Sigmoid colon (tissue), 4 donors: ENCODE results near the gene PADI1.

Source experiments
- CTCF ChIP-seq, 4 experiments: fragments of 450-650 bp in 3 of 4; fragments of 200-600 bp in 1 of 4; IDR thresholded peaks; one replicate each; pipeline ENCODE4 v1.5.1; 2016 to 2019; ENCODE audit warnings: antibody characterized with exemption in 4 of 4, mild to moderate bottlenecking in 3 of 4, moderate library complexity in 2 of 4
- EP300 ChIP-seq, 4 donors: sonication (generic); formaldehyde crosslinking; IDR thresholded peaks; one replicate each; pipeline ENCODE4 v1.6.1; 2017; ENCODE audit warnings: antibody characterized with exemption in 4 of 4
- POLR2A ChIP-seq, 2 donors: fragments of 450-650 bp; IDR thresholded peaks; one replicate each; pipeline ENCODE4 v1.6.1; 2016; ENCODE audit warnings: antibody characterized with exemption in 2 of 2, mild to moderate bottlenecking in 2 of 2, moderate library complexity in 2 of 2
- POLR2AphosphoS5 ChIP-seq, 4 donors: sonication (generic); formaldehyde crosslinking; IDR thresholded peaks; one replicate each; pipeline ENCODE4 v1.6.1; 2017; ENCODE audit warnings: antibody characterized with exemption in 4 of 4

- no peak for TF ChIP-seq EP300 (IDR thresholded peaks at IDR 0.05)
- no peak for TF ChIP-seq CTCF (IDR thresholded peaks at IDR 0.05)
- TF ChIP-seq POLR2A (IDR thresholded peaks at IDR 0.05), result no peak
- TF ChIP-seq POLR2AphosphoS5 (IDR thresholded peaks at IDR 0.05), result no peak
Measured at GRCh38 chr1:17276568-17276967, 71.6 kb downstream of the PADI1 start.
